Activated CD8-positive, alpha-beta T cell treated with anti-CD3 and anti-CD28 coated beads, Interleukin-2, amount 10 ng/mL, durations not matched to agents 7 days and 5 days (primary cell): ENCODE data around the gene LSM4. TPM values are rescaled to one million over a fixed set of nuclear protein-coding genes. Genes with fewer than 3 reads are reported as not detected.

ENCODE experiments used
- ATAC-seq: fragments of 150-1000 bp; cut with Tn5 transposase; one replicate; pipeline ENCODE4 v1.10.0; 2021; ENCODE audit warnings: moderate library complexity
- CTCF ChIA-PET: fragments of 350-600 bp; sonication (Branson Sonifier 250); formaldehyde crosslinking; loops from one replicate; lab custom pipeline; 2021; ENCODE audit warnings: antibody characterized with exemption; lab: Charles Lee
- POLR2A ChIA-PET: fragments of 350-600 bp; sonication (Branson Sonifier 250); formaldehyde crosslinking; loops from one replicate; lab custom pipeline; 2021; ENCODE audit warnings: antibody characterized with exemption; lab: Charles Lee
- DNase-seq: peaks from one replicate; pipeline ENCODE4 v3.0.0-alpha.2; 2020
- H3K27ac Mint-ChIP-seq: one replicate; pipeline ENCODE4 v1.8.0; 2021; ENCODE audit warnings: mild to moderate bottlenecking, mixed read lengths
- H3K27me3 Mint-ChIP-seq: one replicate; pipeline ENCODE4 v1.8.0; 2021; ENCODE audit warnings: low read depth, mixed read lengths
- H3K36me3 Mint-ChIP-seq: one replicate; pipeline ENCODE4 v1.8.0; 2021; ENCODE audit warnings: low read depth, mixed read lengths
- H3K4me1 Mint-ChIP-seq: one replicate; pipeline ENCODE4 v1.8.0; 2021; ENCODE audit warnings: low read depth, mixed read lengths
- H3K4me3 Mint-ChIP-seq: one replicate; pipeline ENCODE4 v1.8.0; 2021; ENCODE audit warnings: mild to moderate bottlenecking, mixed read lengths
- H3K9me3 Mint-ChIP-seq: one replicate; pipeline ENCODE4 v1.8.0; 2022; ENCODE audit warnings: mixed read lengths; ENCODE audit not compliant: insufficient read depth
- microRNA-seq: library from miRNA; unstranded; fragments of <30 nt; microRNA quantifications from one replicate; pipeline ENCODE4 v1.2.0, GENCODE V29; 2022
- total RNA-seq, 2 experiments: library from RNA; stranded (reverse); gene quantifications; one replicate each; pipeline ENCODE4 v1.2.3, GENCODE V29; 2021

Gene LSM4
- total RNA-seq, 2 experiments from 2014 or later: 199 to 215 TPM

DNA sequence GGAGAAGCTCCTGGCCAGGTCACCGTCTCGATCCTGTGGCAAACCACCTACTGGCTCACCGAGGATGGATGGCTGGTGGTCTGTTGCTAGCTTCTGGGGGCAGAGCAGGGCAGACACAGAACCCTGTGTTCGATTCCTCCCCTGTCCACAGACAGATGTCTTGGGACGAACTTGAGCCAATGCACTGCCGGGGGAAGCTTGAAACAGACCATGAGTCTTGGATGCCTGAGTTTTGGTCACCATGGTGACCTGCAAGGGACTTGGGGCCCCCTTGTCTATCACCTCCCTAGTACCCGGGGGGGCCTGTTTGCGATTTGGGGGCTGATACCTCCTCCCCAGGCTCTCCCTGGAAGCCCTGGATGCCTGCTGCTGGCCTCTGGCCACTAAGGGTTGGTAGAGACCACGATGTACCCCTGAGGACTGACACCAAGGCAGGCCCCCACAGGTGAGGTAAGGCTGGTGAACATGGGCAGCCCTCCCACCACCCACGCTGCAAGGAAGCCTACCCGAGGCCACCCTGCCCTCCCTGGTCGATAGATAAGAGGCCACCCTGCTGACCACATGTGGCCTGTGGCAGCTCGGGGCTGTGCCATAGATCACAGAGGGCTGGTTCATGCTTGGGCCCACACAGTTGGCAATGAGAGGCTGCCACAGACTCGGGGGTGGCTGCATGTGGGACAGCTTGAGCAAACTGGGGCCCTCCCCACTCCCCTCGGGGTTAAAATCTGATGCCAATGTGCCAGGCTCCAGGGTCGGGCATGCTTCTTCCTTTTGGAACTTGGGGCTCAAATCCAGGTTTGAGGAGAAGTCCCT, 59.3 kb downstream of the LSM4 start:
- peaks cover 11% of the 10 kb centered on the region for H3K4me1 Mint-ChIP-seq
- DNase-seq (no peak), ATAC-seq (no peak)
- H3K4me3 Mint-ChIP-seq: no peak overlapping the region
- ChIA-PET CTCF (interaction anchor here (0.7 to 3.8 kb wide), 4 partner anchors 8 to 72 kb away, joined by 3 to 21 read pairs (median 9); no protein-coding TSS in a partner anchor), POLR2A (interaction anchor here (0.6 kb wide), 1 partner anchor 58 kb away, joined by 3 read pairs; no protein-coding TSS in a partner anchor)
- H3K27me3 Mint-ChIP-seq: no peaks in the 10 kb centered on the region
- H3K36me3 Mint-ChIP-seq: peaks cover 8% of the 10 kb centered on the region
- no peaks in the 10 kb centered on the region for H3K9me3 Mint-ChIP-seq
- no peak overlapping the region for H3K27ac Mint-ChIP-seq

DNA sequence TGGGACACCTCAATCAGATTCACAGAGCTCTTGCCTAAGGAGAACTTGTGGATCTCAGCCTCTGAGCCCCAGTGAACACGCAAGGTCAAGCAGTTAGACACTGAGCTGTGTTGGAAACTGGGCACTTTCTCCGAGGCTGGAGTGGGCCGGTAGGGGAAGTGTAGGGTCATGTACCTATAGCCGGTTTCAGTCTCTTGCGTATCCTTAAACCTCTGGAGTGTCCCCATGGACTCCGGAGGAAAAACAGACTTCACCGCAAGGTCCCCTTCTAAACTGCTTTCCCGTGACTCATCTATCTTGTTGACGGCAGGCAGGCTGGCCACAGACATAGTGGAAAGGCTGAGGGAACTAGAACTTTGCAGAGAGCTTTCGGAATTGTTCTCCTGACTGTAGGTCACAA, 60.0 kb downstream of the LSM4 start:
- Mint-ChIP-seq H3K9me3 (no peaks in the 10 kb centered on the region), H3K27me3 (no peaks in the 10 kb centered on the region), H3K36me3 (peaks cover 5% of the 10 kb centered on the region), H3K4me3 (no peak overlapping the region), H3K27ac (no peak overlapping the region), H3K4me1 (peaks cover 11% of the 10 kb centered on the region)
- ATAC-seq (no peak), DNase-seq (no peak)
- ChIA-PET CTCF (interaction anchor here (0.7 to 3.8 kb wide), 4 partner anchors 9 to 71 kb away, joined by 3 to 21 read pairs (median 9); no protein-coding TSS in a partner anchor), POLR2A (interaction anchor here (0.6 kb wide), 1 partner anchor 59 kb away, joined by 3 read pairs; no protein-coding TSS in a partner anchor)

DNA sequence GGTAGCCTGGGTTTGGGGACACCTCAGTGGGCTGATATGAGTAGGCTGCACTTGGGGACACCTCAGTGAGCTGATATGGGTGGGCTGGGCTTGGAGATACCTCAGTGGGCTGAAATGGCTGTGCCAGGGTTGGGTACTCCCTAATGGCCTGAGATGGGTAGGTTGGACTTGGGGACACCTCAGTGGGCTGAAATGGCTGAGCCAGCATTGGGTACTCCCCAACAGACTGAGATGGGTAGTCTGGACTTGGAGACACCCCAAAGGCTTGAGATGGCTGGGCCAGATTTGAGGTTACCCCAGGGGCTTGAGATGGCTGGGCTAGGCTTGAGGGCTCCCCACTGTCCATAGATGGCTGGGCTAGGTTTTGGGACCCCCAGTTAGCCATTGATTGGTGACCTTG, 60.7 kb downstream of the LSM4 start:
- Mint-ChIP-seq H3K36me3 (peaks cover 5% of the 10 kb centered on the region), H3K27me3 (no peaks in the 10 kb centered on the region), H3K4me3 (no peak overlapping the region), H3K27ac (no peak overlapping the region), H3K9me3 (no peaks in the 10 kb centered on the region), H3K4me1 (peaks cover 11% of the 10 kb centered on the region)
- ChIA-PET CTCF (interaction anchor here (1.8 to 3.8 kb wide), 3 partner anchors 10 to 17 kb away, joined by 4 to 21 read pairs (median 14); no protein-coding TSS in a partner anchor), POLR2A (no interaction called here)
- DNase-seq: no peak
- no peak for ATAC-seq

DNA sequence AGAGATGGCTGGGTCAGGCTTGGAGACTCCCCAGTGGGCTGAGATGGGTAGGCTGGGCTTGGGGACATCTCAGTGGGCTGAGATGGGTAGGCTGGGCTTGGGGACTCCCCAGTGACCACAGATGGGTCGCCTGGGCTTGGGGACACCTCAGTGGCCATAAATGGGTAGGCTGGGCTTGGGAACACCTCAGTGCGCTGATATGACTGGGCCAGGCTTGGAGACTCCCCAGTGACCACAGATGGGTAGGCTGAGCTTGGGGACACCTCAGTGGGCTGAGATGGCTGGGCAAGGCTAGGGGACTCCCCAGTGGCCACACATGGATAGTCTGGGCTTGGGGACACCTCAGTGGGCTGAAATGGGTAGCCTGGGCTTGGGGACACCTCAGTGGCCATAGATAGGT, 61.4 kb downstream of the LSM4 start:
- DNase-seq (no peak), ATAC-seq (no peak)
- Mint-ChIP-seq H3K4me3 (no peak overlapping the region), H3K36me3 (peaks cover 5% of the 10 kb centered on the region), H3K27ac (no peak overlapping the region), H3K27me3 (no peaks in the 10 kb centered on the region), H3K4me1 (peaks cover 11% of the 10 kb centered on the region), H3K9me3 (no peaks in the 10 kb centered on the region)
- ChIA-PET CTCF (interaction anchor here (1.1 to 3.8 kb wide), 3 partner anchors 9 to 70 kb away, joined by 4 to 21 read pairs (median 5); no protein-coding TSS in a partner anchor), POLR2A (no interaction called here)

DNA sequence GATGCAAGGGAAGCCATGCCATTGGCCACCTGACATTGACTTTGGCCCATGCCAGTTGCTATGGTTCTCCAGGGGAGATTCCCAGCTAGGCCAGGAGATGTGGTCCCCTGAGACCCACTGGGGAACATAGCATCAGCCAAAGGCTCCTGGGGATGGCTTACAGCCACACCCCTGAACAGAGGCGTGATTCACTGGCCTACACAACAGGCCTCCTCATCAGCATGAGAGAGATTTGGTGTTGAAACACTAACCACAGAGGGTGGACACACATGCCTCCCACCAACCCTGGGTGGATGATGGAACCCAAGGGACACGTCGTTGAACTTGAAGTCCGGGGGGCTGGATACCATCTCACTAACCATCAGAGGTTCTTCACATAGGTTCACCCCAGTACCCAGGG, 63.0 kb downstream of the LSM4 start:
- POLR2A ChIA-PET: no interaction called here
- Mint-ChIP-seq H3K27me3 (peaks cover 3% of the 10 kb centered on the region), H3K4me3 (no peak overlapping the region), H3K36me3 (no peaks in the 10 kb centered on the region), H3K27ac (no peak overlapping the region), H3K4me1 (no peaks in the 10 kb centered on the region), H3K9me3 (no peaks in the 10 kb centered on the region)
- DNase-seq (no peak), ATAC-seq (no peak)
- CTCF ChIA-PET: no interaction called here

DNA sequence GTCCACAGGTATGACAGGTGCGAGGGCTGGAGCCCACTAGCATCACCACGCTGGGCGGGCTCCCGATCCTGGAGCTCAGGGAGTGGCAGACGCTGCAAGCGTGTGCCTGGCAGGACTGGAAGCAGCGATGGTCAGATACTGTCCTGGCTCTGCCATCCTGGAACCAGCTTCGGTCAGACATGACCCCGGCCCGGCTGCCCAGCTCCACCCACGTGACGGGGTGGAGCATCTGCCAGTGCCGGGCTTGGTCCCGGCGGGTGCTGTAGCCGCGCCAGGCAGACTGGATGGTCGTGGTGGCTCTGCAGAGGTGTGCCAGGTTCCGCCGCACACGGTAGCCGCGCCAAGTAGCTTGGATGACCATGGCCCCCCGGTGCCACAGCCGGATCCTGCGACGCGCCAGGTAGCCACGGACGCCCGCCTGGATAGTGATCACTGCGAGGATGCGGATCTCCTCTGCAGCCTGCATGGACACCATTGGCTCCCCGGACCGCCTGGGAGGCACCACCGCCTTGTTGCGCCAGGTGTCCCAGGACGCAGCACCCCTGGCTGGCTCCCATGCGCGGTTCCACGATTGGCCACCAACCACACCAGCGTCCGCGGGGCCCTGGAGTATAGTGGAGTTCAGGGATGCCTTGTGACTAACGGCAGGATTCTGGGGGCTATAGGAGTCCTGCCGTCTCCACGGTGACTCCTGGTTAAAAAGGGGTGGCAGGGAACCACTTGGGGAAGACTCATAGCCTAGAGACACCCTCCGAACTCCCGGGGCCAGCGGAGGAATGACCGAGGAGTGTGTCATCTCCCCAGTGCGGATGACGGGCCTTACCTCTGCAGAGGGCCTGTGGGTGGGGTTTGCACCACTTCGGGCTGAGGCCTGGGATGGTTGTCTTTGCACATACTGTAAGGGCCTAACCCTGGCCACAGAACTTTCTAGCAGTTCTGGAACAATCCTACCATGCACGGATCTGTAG, 65.1 kb downstream of the LSM4 start:
- CTCF ChIA-PET: interaction anchor here (1.7 kb wide), 1 partner anchor 22 kb away, joined by 4 read pairs; no protein-coding TSS in a partner anchor
- DNase-seq (no peak), ATAC-seq (no peak)
- H3K9me3 Mint-ChIP-seq: no peaks in the 10 kb centered on the region
- no peaks in the 10 kb centered on the region for H3K36me3 Mint-ChIP-seq
- H3K27me3 Mint-ChIP-seq: peaks cover 16% of the 10 kb centered on the region
- H3K27ac Mint-ChIP-seq: no peak overlapping the region
- POLR2A ChIA-PET: no interaction called here
- H3K4me3 Mint-ChIP-seq: no peak overlapping the region
- no peaks in the 10 kb centered on the region for H3K4me1 Mint-ChIP-seq

Small RNAs within 50 kb of the gene (microRNA-seq; reads per million reads assigned to microRNA genes)
- gene MIR3188: 10.9 reads per million, percentile 26 among the genes with 10 or more reads in this experiment

Other genes with a start within 250 kb of the LSM4 start
- 10 to 100 TPM; 75.2 to 78.6 TPM for gene IL12RB1, start 236.1 kb downstream of the LSM4 start, total RNA-seq
- 10 to 100 TPM; 22.9 to 25.1 TPM for gene MAST3, start 225.3 kb downstream of the LSM4 start, total RNA-seq
- gene PIK3R2, start 169.9 kb downstream of the LSM4 start, total RNA-seq: 1 to 10 TPM; 7.8 to 9.2 TPM
- 10 to 100 TPM; 67.4 to 72.3 TPM for gene IFI30, start 149.3 kb downstream of the LSM4 start, total RNA-seq
- 10 to 100 TPM in 1 of 2 experiments, 1 to 10 TPM in 1; 9.2 to 10.9 TPM for gene MPV17L2, start 129.9 kb downstream of the LSM4 start, total RNA-seq
- 1 to 10 TPM; 5.6 to 6.2 TPM for gene RAB3A, start 119.0 kb downstream of the LSM4 start, total RNA-seq
- gene PDE4C, start 96.6 kb downstream of the LSM4 start, total RNA-seq: under 1 TPM in 1 of 2 experiments, not detected in 1; 0.08 TPM
- gene IQCN, start 48.6 kb downstream of the LSM4 start, total RNA-seq: 1 to 10 TPM; 3.7 to 4.2 TPM
- 100 to 1,000 TPM; 462 to 469 TPM for gene JUND, start 41.5 kb downstream of the LSM4 start, total RNA-seq
- 10 to 100 TPM; 30.1 to 34.5 TPM for gene PGPEP1, start 17.5 kb upstream of the LSM4 start, total RNA-seq
- not detected for gene GDF15, start 63.1 kb upstream of the LSM4 start, total RNA-seq
- under 1 TPM; 0.53 to 0.68 TPM for gene LRRC25, start 74.5 kb upstream of the LSM4 start, total RNA-seq
- 100 to 1,000 TPM; 198 to 204 TPM for gene SSBP4, start 96.3 kb upstream of the LSM4 start, total RNA-seq
- 10 to 100 TPM; 26.7 to 33.5 TPM for gene ISYNA1, start 115.1 kb upstream of the LSM4 start, total RNA-seq
- gene ELL, start 199.0 kb upstream of the LSM4 start, total RNA-seq: 10 to 100 TPM; 20.8 to 22.3 TPM
- 100 to 1,000 TPM; 245 to 247 TPM for gene FKBP8, start 220.5 kb upstream of the LSM4 start, total RNA-seq
- 100 to 1,000 TPM; 101 to 108 TPM for gene KXD1, start 234.8 kb upstream of the LSM4 start, total RNA-seq
- gene UBA52, start 248.8 kb upstream of the LSM4 start, total RNA-seq: 1,000 to 10,000 TPM; 1,452 to 1,556 TPM